Osteoblast (primary cell): ENCODE measurements around the gene PDCD10. TPM values are rescaled to one million over a fixed set of nuclear protein-coding genes. Genes with fewer than 3 reads are reported as not detected.

Experiments used
- DNase-seq: peaks from one replicate; pipeline ENCODE4 v3.0.0; 2011; ENCODE audit warnings: low spot score, mixed read lengths; ENCODE audit not compliant: insufficient read length; ENCODE audit errors: missing footprints
- H2AFZ ChIP-seq: 2 replicates; pipeline ENCODE4 v1.6.0; 2011; ENCODE audit warnings: mild to moderate bottlenecking, low read length
- H3K27ac ChIP-seq: 2 replicates; pipeline ENCODE4 v1.5.1; 2011; ENCODE audit warnings: mild to moderate bottlenecking, low read depth, low read length, moderate library complexity
- H3K27me3 ChIP-seq: 2 replicates; pipeline ENCODE4 v1.6.0; 2012; ENCODE audit warnings: mild to moderate bottlenecking, control low read depth, inconsistent platforms, low read length, moderate library complexity; ENCODE audit not compliant: insufficient read depth
- H3K36me3 ChIP-seq: 2 replicates; pipeline ENCODE4 v1.5.1; 2011; ENCODE audit warnings: mild to moderate bottlenecking, low read length, control low read depth, moderate library complexity; ENCODE audit not compliant: insufficient read depth
- H3K4me1 ChIP-seq: 2 replicates; pipeline ENCODE4 v1.5.1; 2011; ENCODE audit warnings: mild to moderate bottlenecking, low read length, control low read depth, moderate library complexity; ENCODE audit not compliant: insufficient read depth
- H3K4me2 ChIP-seq: 2 replicates; pipeline ENCODE4 v1.6.0; 2011; ENCODE audit warnings: mild to moderate bottlenecking, low read length; ENCODE audit not compliant: insufficient read depth
- H3K4me3 ChIP-seq: fragments of 200-600 bp; sonication (generic); 3 replicates; pipeline ENCODE4 v1.5.1; 2012; ENCODE audit warnings: mild to moderate bottlenecking, low read length, inconsistent platforms; ENCODE audit not compliant: insufficient read depth
- H3K79me2 ChIP-seq: 2 replicates; pipeline ENCODE4 v1.6.0; 2012; ENCODE audit warnings: mild to moderate bottlenecking, low read length, control low read depth, inconsistent platforms; ENCODE audit not compliant: insufficient read depth
- H3K9me3 ChIP-seq: 2 replicates; pipeline ENCODE4 v1.5.1; 2011; ENCODE audit warnings: low read depth, low read length, control low read depth
- H4K20me1 ChIP-seq: 2 replicates; pipeline ENCODE4 v1.6.0; 2012; ENCODE audit warnings: mild to moderate bottlenecking, low read length, control low read depth; ENCODE audit not compliant: insufficient read depth
- CTCF ChIP-seq: IDR thresholded peaks from 2 replicates; pipeline ENCODE4 v1.5.1; 2011; ENCODE audit warnings: mild to moderate bottlenecking, low read depth, low read length, moderate library complexity; ENCODE audit errors: extremely low read depth
- total RNA-seq: library from RNA; depleted of rRNA; stranded (reverse); fragments of >200 nt; gene quantifications from 2 replicates; pipeline ENCODE4 v1.2.3, GENCODE V29; 2012

The PDCD10 gene
- total RNA-seq, 1 donor, result 44.9 TPM

GRCh38 chr3:167694121-167694520, 40.6 kb downstream of the PDCD10 start:
- no peak overlapping the region for H3K4me2 ChIP-seq
- H3K36me3 ChIP-seq, result peaks cover 7% of the 10 kb centered on the region
- H3K27ac ChIP-seq, result no peak overlapping the region
- no peak overlapping the region for H3K4me3 ChIP-seq
- no peak for TF ChIP-seq CTCF
- H4K20me1 ChIP-seq, result peaks cover 2% of the 10 kb centered on the region
- no peak for DNase-seq
- no peak overlapping the region for H2AFZ ChIP-seq
- no peaks in the 10 kb centered on the region for H3K79me2 ChIP-seq
- H3K4me1 ChIP-seq, result no peaks in the 10 kb centered on the region
- H3K9me3 ChIP-seq, result no peaks in the 10 kb centered on the region
- H3K27me3 ChIP-seq, result no peaks in the 10 kb centered on the region

- Histone ChIP-seq H3K27me3 (no peaks in the 10 kb centered on the region), H4K20me1 (no peaks in the 10 kb centered on the region), H3K4me2 (no peak overlapping the region), H3K27ac (no peak overlapping the region), H3K79me2 (no peaks in the 10 kb centered on the region), H3K9me3 (no peaks in the 10 kb centered on the region), H3K4me1 (no peaks in the 10 kb centered on the region), H3K36me3 (peaks cover 7% of the 10 kb centered on the region), H2AFZ (no peak overlapping the region), H3K4me3 (no peak overlapping the region)
- DNase-seq, result no peak
- TF ChIP-seq CTCF, result no peak
Measured at GRCh38 chr3:167691366-167691765, 43.3 kb downstream of the PDCD10 start.

- TF ChIP-seq CTCF, result peak; percentile 68
- no peak overlapping the region for H3K4me2 ChIP-seq
- no peaks in the 10 kb centered on the region for H3K4me1 ChIP-seq
- H3K9me3 ChIP-seq, result no peaks in the 10 kb centered on the region
- no peaks in the 10 kb centered on the region for H4K20me1 ChIP-seq
- H3K36me3 ChIP-seq, result peaks cover 3% of the 10 kb centered on the region
- H3K27me3 ChIP-seq, result no peaks in the 10 kb centered on the region
- H3K27ac ChIP-seq, result no peak overlapping the region
- no peak overlapping the region for H3K4me3 ChIP-seq
- DNase-seq, result peak; percentile 19
- no peaks in the 10 kb centered on the region for H3K79me2 ChIP-seq
- no peak overlapping the region for H2AFZ ChIP-seq
Measured at GRCh38 chr3:167684388-167684993, 50.2 kb downstream of the PDCD10 start.

GRCh38 chr3:167679526-167679925, 55.2 kb downstream of the PDCD10 start:
- no peak for TF ChIP-seq CTCF
- Histone ChIP-seq H3K79me2 (no peaks in the 10 kb centered on the region), H2AFZ (no peak overlapping the region), H3K4me2 (no peak overlapping the region), H3K27me3 (no peaks in the 10 kb centered on the region), H3K27ac (no peak overlapping the region), H3K4me1 (no peaks in the 10 kb centered on the region), H3K36me3 (peaks cover 24% of the 10 kb centered on the region), H3K4me3 (no peak overlapping the region), H3K9me3 (no peaks in the 10 kb centered on the region), H4K20me1 (no peaks in the 10 kb centered on the region)
- DNase-seq, result no peak
